Measurements from ENCODE around the gene OSBPL1A.

DNA sequence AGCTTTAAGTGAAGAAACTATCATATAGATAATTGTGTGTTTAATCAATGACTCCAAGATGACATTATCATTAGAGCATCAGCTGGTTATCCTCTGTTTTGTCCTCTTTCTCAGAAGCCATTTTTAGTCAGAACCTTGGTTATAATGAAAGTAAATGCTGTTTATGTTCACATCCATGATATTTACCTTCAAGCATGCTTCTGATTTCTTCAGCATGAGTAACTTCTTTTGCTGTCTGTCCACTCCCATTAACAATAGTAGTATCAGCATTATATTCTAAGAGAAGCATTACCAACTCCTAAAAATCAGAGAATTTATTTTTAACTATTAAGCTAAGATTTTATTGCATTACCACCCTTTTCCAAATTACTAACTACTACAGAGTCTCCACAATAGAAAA, 56.3 kb downstream of the OSBPL1A start:
- TF ChIP-seq POLR2A (IDR thresholded peaks at IDR 0.05; ENCODE audit: low read length) = no peak
- no peak for TF ChIP-seq GATA1 (IDR thresholded peaks at IDR 0.05; ENCODE audit: low read depth, low read length)
